HepG2 (cell line): ENCODE data around the gene PTCRA. TPM values are rescaled to one million over a fixed set of nuclear protein-coding genes. Genes with fewer than 3 reads are reported as not detected.

ENCODE experiments used
- FOXK1 ChIP-seq: sonication (generic); formaldehyde crosslinking; IDR thresholded peaks from 2 replicates; pipeline ENCODE4 v1.4.0; 2020; ENCODE audit warnings: low read depth, missing genetic modification reagents, borderline replicate concordance
- GABPA ChIP-seq, 2 experiments: IDR thresholded peaks; 2 replicates each; pipeline ENCODE4 v1.6.1; 2011 to 2016; ENCODE audit warnings: low read depth in 2 of 2, low read length in 1 of 2, missing biosample characterization in 1 of 2, missing genetic modification characterization in 1 of 2
- HDAC1 ChIP-seq: sonication (generic); formaldehyde crosslinking; IDR thresholded peaks from 2 replicates; pipeline ENCODE4 v1.5.1; 2020; ENCODE audit warnings: mild to moderate bottlenecking, missing genetic modification reagents
- MBNL3 ChIP-seq: fragments of 250-450 bp; sonication (Bioruptor Pico); conservative IDR thresholded peaks from 2 replicates; pipeline ENCODE4 v1.8.0; 2022; ENCODE audit warnings: mild to moderate bottlenecking, inconsistent platforms
- MED8 ChIP-seq: sonication (generic); formaldehyde crosslinking; IDR thresholded peaks from 2 replicates; pipeline ENCODE4 v1.8.1; 2023; ENCODE audit warnings: mild to moderate bottlenecking, missing genetic modification reagents; ENCODE audit not compliant: insufficient replicate concordance
- NFYC ChIP-seq: IDR thresholded peaks from 2 replicates; pipeline ENCODE4 v1.6.1; 2016; ENCODE audit warnings: missing genetic modification reagents, missing compliant biosample characterization
- PHF20 ChIP-seq: sonication (generic); formaldehyde crosslinking; IDR thresholded peaks from 2 replicates; pipeline ENCODE4 v1.5.0; 2020; ENCODE audit warnings: mild to moderate bottlenecking, missing genetic modification reagents
- RCOR2 ChIP-seq: IDR thresholded peaks from 2 replicates; pipeline ENCODE4 v1.6.1; 2016; ENCODE audit warnings: missing biosample characterization, missing genetic modification reagents
- SIN3A ChIP-seq: IDR thresholded peaks from 2 replicates; pipeline ENCODE4 v1.6.1; 2011; ENCODE audit warnings: low read depth, mild to moderate bottlenecking, control low read depth, low read length, borderline replicate concordance
- XBP1 ChIP-seq: sonication (generic); formaldehyde crosslinking; IDR thresholded peaks from 2 replicates; pipeline ENCODE4 v1.5.0; 2020; ENCODE audit warnings: missing genetic modification reagents
- ZMYM3 ChIP-seq: sonication (generic); formaldehyde crosslinking; IDR thresholded peaks from 2 replicates; pipeline ENCODE4 v1.5.1; 2020; ENCODE audit warnings: mild to moderate bottlenecking, missing genetic modification reagents
- ZNF446 ChIP-seq: sonication (generic); formaldehyde crosslinking; IDR thresholded peaks from 2 replicates; pipeline ENCODE4 v1.5.0; 2020; ENCODE audit warnings: mild to moderate bottlenecking, missing genetic modification reagents
- ZNF530 ChIP-seq: sonication (generic); formaldehyde crosslinking; IDR thresholded peaks from 2 replicates; pipeline ENCODE4 v1.5.0; 2020; ENCODE audit warnings: low read depth, mild to moderate bottlenecking, missing genetic modification reagents
- ZNF546 ChIP-seq: sonication (generic); formaldehyde crosslinking; conservative IDR thresholded peaks from 2 replicates; pipeline ENCODE4 v1.8.1; 2023; ENCODE audit warnings: mild to moderate bottlenecking, missing genetic modification reagents
- ZNF558 ChIP-seq: sonication (generic); formaldehyde crosslinking; IDR thresholded peaks from 2 replicates; pipeline ENCODE4 v1.9.0; 2022; ENCODE audit warnings: mild to moderate bottlenecking, missing genetic modification reagents, borderline replicate concordance
- ZNF703 ChIP-seq: sonication (generic); formaldehyde crosslinking; IDR thresholded peaks from 2 replicates; pipeline ENCODE4 v1.5.1; 2020; ENCODE audit warnings: missing genetic modification reagents, mild to moderate bottlenecking, moderate library complexity, borderline replicate concordance
- polyA plus RNA-seq, 8 experiments: library from polyadenylated mRNA; depleted of rRNA in 3 of 8; stranded (reverse) in 7 of 8; unstranded in 1 of 8; fragments of >200 nt; fragmentation: Illumina TruSeq in 4 of 8; extraction: Trizol in 4 of 8; gene quantifications; 2 replicates each; pipeline versions ENCODE4 v1.2.1 to v1.2.3, GENCODE V29; 2011 to 2016; ENCODE audit warnings: low read depth in 4 of 8, missing spikeins in 1 of 8, mixed read lengths in 1 of 8; ENCODE audit not compliant: insufficient read depth in 1 of 8
- total RNA-seq, 5 experiments: library from RNA; depleted of rRNA; stranded (reverse); fragments of >200 nt; fragmentation: Illumina TruSeq; extraction: Trizol; gene quantifications; 2 replicates each; pipeline ENCODE4 v1.2.3, GENCODE V29; 2016; ENCODE audit warnings: low read depth in 1 of 5
- TF ChIP-seq, protein P1 (sequence below): sonication (generic); formaldehyde crosslinking; IDR thresholded peaks from 2 replicates; pipeline ENCODE4 v1.5.0; 2020; ENCODE audit warnings: missing genetic modification reagents
- TF ChIP-seq, protein P2 (sequence below): sonication (generic); formaldehyde crosslinking; IDR thresholded peaks from 2 replicates; pipeline ENCODE4 v1.4.0; 2020; ENCODE audit warnings: missing genetic modification reagents
- TF ChIP-seq, protein P3 (sequence below): sonication (generic); formaldehyde crosslinking; IDR thresholded peaks from 2 replicates; pipeline ENCODE4 v1.9.0; 2021; ENCODE audit warnings: missing genetic modification reagents, mild to moderate bottlenecking, borderline replicate concordance
- TF ChIP-seq, protein P4 (sequence below): sonication (generic); formaldehyde crosslinking; IDR thresholded peaks from 2 replicates; pipeline ENCODE4 v1.8.0; 2022; ENCODE audit warnings: missing genetic modification reagents, mild to moderate bottlenecking, moderate library complexity, borderline replicate concordance

The PTCRA gene
- total and polyA plus RNA-seq, 2 of the 13 experiments (the other 11 are each of a cell fraction or from before 2014, with no cell fraction given), result not detected

DNA sequence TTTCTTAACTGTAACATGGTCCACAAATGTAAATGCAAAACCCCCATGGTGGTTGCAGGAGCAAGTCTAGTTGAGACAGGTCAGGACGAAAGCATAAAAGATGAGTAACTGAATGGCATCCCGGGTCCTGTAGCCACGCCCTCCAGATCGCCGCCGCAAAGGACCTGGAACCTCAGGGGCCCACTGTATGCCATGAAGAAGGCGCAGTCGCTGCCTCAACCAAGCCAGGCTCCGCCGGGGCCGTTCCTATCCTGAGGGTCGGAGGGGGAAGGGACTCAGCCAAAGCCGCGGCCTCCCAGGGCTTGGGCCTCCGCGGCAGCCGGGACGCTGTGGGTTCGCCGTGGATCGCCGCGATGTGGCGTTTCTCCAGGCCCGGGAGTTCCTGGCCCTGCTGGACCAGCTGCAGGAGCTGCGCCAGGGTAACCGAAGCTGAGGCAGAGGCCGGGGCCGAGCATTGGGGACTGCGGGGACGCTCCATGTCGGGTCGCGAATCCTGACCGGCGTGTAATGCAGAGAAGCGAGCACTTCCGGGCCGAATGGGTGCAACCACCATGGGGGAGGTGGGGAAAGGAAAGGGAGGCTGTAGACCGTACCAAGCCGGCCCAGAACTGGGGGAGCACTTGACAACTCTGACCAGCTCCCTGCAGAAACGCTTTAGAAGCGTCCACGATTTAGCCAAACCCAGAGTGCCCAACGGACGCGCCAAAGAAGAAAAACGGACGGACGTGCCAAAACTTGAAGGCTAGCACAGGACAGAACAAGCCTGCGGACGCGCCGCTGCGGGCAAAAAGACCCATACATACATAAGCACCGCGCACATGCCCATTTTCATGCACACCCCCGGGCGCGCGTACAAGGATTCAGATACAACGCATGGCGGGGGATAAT is 25.3 kb upstream of the PTCRA start (continued):
- TF ChIP-seq, protein P1, sequence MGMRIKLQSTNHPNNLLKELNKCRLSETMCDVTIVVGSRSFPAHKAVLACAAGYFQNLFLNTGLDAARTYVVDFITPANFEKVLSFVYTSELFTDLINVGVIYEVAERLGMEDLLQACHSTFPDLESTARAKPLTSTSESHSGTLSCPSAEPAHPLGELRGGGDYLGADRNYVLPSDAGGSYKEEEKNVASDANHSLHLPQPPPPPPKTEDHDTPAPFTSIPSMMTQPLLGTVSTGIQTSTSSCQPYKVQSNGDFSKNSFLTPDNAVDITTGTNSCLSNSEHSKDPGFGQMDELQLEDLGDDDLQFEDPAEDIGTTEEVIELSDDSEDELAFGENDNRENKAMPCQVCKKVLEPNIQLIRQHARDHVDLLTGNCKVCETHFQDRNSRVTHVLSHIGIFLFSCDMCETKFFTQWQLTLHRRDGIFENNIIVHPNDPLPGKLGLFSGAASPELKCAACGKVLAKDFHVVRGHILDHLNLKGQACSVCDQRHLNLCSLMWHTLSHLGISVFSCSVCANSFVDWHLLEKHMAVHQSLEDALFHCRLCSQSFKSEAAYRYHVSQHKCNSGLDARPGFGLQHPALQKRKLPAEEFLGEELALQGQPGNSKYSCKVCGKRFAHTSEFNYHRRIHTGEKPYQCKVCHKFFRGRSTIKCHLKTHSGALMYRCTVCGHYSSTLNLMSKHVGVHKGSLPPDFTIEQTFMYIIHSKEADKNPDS (CRISPR knock-in tag), result 0 out of 2 replicates have a peak, but pooled peaks have one; percentile 54
- TF ChIP-seq ZNF703 (CRISPR knock-in tag) (no peak), ZMYM3 (CRISPR knock-in tag) (peak; percentile 84), ZNF530 (CRISPR knock-in tag) (no peak), ZNF446 (CRISPR knock-in tag) (peak; percentile 94), HDAC1 (CRISPR knock-in tag) (peak; percentile 90), XBP1 (CRISPR knock-in tag) (peak; percentile 31; the same call in 1 of the 2 replicates), NFYC (CRISPR knock-in tag) (peak; percentile 11), MED8 (CRISPR knock-in tag) (no peak), RCOR2 (CRISPR knock-in tag) (0 out of 2 replicates have a peak, but pooled peaks have one; percentile 6), GABPA (IDR thresholded peaks at IDR 0.05; ENCODE audit: low read depth, low read length) (peak; percentile 71), GABPA (CRISPR knock-in tag; IDR thresholded peaks at IDR 0.05; ENCODE audit: low read depth) (peak; percentile 93), ZNF558 (CRISPR knock-in tag) (peak; percentile 77), ZNF546 (peak; percentile 75; the same call in 1 of the 2 replicates), SIN3A (peak; percentile 87; the same call in 1 of the 2 replicates), PHF20 (CRISPR knock-in tag) (peak; percentile 90), MBNL3 (no peak), FOXK1 (peak; percentile 78; the same call in 1 of the 2 replicates)
- TF ChIP-seq, protein P2, sequence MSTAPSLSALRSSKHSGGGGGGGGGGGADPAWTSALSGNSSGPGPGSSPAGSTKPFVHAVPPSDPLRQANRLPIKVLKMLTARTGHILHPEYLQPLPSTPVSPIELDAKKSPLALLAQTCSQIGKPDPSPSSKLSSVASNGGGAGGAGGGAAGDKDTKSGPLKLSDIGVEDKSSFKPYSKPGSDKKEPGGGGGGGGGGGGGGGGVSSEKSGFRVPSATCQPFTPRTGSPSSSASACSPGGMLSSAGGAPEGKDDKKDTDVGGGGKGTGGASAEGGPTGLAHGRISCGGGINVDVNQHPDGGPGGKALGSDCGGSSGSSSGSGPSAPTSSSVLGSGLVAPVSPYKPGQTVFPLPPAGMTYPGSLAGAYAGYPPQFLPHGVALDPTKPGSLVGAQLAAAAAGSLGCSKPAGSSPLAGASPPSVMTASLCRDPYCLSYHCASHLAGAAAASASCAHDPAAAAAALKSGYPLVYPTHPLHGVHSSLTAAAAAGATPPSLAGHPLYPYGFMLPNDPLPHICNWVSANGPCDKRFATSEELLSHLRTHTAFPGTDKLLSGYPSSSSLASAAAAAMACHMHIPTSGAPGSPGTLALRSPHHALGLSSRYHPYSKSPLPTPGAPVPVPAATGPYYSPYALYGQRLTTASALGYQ (CRISPR knock-in tag), result peak; percentile 7; the same call in 1 of the 2 replicates
- TF ChIP-seq, protein P3, sequence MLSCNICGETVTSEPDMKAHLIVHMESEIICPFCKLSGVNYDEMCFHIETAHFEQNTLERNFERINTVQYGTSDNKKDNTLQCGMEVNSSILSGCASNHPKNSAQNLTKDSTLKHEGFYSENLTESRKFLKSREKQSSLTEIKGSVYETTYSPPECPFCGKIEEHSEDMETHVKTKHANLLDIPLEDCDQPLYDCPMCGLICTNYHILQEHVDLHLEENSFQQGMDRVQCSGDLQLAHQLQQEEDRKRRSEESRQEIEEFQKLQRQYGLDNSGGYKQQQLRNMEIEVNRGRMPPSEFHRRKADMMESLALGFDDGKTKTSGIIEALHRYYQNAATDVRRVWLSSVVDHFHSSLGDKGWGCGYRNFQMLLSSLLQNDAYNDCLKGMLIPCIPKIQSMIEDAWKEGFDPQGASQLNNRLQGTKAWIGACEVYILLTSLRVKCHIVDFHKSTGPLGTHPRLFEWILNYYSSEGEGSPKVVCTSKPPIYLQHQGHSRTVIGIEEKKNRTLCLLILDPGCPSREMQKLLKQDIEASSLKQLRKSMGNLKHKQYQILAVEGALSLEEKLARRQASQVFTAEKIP (CRISPR knock-in tag), result no peak
- TF ChIP-seq, protein P4, sequence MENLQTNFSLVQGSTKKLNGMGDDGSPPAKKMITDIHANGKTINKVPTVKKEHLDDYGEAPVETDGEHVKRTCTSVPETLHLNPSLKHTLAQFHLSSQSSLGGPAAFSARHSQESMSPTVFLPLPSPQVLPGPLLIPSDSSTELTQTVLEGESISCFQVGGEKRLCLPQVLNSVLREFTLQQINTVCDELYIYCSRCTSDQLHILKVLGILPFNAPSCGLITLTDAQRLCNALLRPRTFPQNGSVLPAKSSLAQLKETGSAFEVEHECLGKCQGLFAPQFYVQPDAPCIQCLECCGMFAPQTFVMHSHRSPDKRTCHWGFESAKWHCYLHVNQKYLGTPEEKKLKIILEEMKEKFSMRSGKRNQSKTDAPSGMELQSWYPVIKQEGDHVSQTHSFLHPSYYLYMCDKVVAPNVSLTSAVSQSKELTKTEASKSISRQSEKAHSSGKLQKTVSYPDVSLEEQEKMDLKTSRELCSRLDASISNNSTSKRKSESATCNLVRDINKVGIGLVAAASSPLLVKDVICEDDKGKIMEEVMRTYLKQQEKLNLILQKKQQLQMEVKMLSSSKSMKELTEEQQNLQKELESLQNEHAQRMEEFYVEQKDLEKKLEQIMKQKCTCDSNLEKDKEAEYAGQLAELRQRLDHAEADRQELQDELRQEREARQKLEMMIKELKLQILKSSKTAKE, result peak; percentile 25; the same call in 1 of the 2 replicates
